Kidney epithelial cell (primary cell): ENCODE measurements around the gene OR9A2. TPM values are rescaled to one million over a fixed set of nuclear protein-coding genes. Genes with fewer than 3 reads are reported as not detected.

ENCODE experiments used
- DNase-seq: peaks from one replicate; pipeline ENCODE4 v3.0.0-alpha.2; 2010; ENCODE audit warnings: low read depth
- H3K27me3 ChIP-seq: 2 replicates; pipeline ENCODE4 v1.6.0; 2011; ENCODE audit warnings: low read length; ENCODE audit not compliant: control insufficient read depth, insufficient read depth
- H3K36me3 ChIP-seq: 2 replicates; pipeline ENCODE4 v1.5.1; 2011; ENCODE audit warnings: low read length; ENCODE audit not compliant: control insufficient read depth, insufficient read depth
- H3K4me3 ChIP-seq: 2 replicates; pipeline ENCODE4 v1.5.1; 2011; ENCODE audit warnings: low read depth, mild to moderate bottlenecking, control low read depth, low read length
- total RNA-seq: library from RNA; depleted of rRNA; stranded (reverse); fragments of >200 nt; gene quantifications from 2 replicates; pipeline ENCODE4 v1.2.3, GENCODE V29; 2015
- TF ChIP-seq, protein P1 (sequence below): IDR thresholded peaks from 2 replicates; pipeline ENCODE4 v1.5.1; 2011; ENCODE audit warnings: mild to moderate bottlenecking, moderate library complexity, low read length, control low read depth, inconsistent platforms; ENCODE audit not compliant: insufficient read depth, poor library complexity, severe bottlenecking

The OR9A2 gene
- not detected in 2 replicates for total RNA-seq

- no peak within 1 kb of the TSS for H3K4me3 ChIP-seq
Observed at GRCh38 chr7:143027032-143027431, at the start of gene OR9A2. TSS of gene OR9A2 (minus strand) at chr7:143027132. CDS start at chr7:143027132, 0 bp downstream.

GRCh38 chr7:143074141-143074540 is 47.2 kb upstream of the OR9A2 start:
- Histone ChIP-seq H3K36me3 (no peaks in the 10 kb centered on the region), H3K4me3 (no peak overlapping the region), H3K27me3 (no peaks in the 10 kb centered on the region)
- TF ChIP-seq, protein P1, sequence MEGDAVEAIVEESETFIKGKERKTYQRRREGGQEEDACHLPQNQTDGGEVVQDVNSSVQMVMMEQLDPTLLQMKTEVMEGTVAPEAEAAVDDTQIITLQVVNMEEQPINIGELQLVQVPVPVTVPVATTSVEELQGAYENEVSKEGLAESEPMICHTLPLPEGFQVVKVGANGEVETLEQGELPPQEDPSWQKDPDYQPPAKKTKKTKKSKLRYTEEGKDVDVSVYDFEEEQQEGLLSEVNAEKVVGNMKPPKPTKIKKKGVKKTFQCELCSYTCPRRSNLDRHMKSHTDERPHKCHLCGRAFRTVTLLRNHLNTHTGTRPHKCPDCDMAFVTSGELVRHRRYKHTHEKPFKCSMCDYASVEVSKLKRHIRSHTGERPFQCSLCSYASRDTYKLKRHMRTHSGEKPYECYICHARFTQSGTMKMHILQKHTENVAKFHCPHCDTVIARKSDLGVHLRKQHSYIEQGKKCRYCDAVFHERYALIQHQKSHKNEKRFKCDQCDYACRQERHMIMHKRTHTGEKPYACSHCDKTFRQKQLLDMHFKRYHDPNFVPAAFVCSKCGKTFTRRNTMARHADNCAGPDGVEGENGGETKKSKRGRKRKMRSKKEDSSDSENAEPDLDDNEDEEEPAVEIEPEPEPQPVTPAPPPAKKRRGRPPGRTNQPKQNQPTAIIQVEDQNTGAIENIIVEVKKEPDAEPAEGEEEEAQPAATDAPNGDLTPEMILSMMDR: no peak
- no peak for DNase-seq

More at GRCh38 chr7:143027032-143027431, at the start of gene OR9A2:
- Histone ChIP-seq H3K36me3 (no peaks in the 10 kb centered on the region), H3K27me3 (no peaks in the 10 kb centered on the region)
- DNase-seq: no peak
- TF ChIP-seq, protein P1: no peak

DNA sequence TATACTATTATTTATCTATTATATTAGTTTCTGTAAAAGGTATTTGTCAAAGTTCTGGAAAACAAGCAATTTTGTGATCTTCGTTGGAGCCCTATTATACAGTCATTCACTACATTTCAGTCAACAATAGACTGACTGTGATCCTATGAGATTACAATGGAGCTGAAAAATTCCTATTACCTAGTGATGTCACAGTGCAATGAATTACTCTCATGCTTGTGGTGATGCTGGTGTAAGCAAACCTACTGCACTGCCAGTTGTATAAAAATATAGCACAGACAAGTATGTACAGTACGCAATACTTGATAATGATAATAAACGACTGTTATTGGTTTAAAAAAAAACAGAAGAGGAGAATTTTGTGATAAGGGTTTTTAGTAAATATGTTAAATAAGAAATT is 46.6 kb upstream of the OR9A2 start:
- Histone ChIP-seq H3K4me3 (no peak overlapping the region), H3K36me3 (no peaks in the 10 kb centered on the region), H3K27me3 (no peaks in the 10 kb centered on the region)
- DNase-seq: no peak
- TF ChIP-seq, protein P1: no peak

GRCh38 chr7:143069912-143070500 is 43.1 kb upstream of the OR9A2 start:
- H3K36me3 ChIP-seq: no peaks in the 10 kb centered on the region
- TF ChIP-seq, protein P1: no peak
- no peaks in the 10 kb centered on the region for H3K27me3 ChIP-seq
- H3K4me3 ChIP-seq: no peak overlapping the region
- DNase-seq: no peak

DNA sequence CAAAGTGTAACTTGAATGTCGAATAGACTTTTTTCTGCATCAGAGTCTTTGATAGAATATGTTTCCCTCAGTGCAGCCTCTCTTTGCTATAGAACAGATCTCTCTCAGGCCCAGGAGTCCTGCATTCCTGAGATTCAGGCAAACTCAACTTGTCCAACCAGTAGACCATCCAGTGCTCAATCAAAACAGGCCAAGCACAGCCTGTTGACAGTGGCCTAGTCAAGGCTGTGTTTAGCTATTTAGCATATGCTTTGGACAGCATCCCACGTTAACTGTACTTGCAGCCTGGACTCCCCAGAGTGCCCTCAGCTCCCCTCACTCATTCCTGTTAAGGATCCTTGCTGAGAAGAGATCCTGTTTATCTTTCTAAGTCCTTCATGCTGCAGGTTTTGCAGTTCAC is 41.5 kb upstream of the OR9A2 start:
- TF ChIP-seq, protein P1: no peak
- DNase-seq: no peak
- no peaks in the 10 kb centered on the region for H3K27me3 ChIP-seq
- H3K36me3 ChIP-seq: no peaks in the 10 kb centered on the region
- no peak overlapping the region for H3K4me3 ChIP-seq

- Histone ChIP-seq H3K36me3 (no peaks in the 10 kb centered on the region), H3K4me3 (no peak overlapping the region), H3K27me3 (no peaks in the 10 kb centered on the region)
- DNase-seq: no peak
- TF ChIP-seq, protein P1: no peak
Observed at GRCh38 chr7:143063741-143064140, 36.8 kb upstream of the OR9A2 start.
